ENCODE results near the gene USP40.

Gene USP40

DNA sequence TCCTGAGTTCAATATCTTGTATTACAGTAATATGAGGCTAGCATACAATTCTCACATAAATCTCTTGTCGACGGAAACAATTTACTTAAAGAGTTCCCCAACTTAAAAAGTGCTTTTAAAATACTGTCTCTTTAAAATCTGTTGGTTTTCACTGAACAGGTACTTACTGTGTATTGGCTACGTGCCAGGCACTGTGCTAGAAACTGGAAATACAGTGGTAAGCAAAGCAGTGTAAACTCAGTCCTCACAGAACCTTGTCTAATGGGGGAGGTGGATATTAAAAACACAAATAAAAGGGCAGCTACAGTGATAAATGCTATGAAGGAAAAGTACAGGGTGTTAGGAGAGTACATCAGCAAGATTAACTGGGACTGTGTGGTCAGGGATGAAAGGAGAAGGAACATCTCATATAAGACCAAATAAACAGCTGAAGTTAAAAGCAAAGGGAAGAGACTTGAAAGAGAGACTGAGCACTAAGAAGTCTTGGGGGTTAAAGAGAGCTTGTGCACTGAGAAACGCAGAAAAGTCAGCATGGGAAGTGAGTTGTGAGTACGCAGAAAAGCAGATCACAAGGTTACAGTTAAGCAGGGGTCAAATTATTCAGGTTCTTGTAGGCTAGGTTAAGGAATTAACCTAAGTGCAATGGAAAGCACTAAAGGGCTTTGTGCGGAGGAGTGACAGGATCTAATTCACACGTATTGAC is 52.5 kb downstream of the USP40 start:
- TF ChIP-seq, protein P1, sequence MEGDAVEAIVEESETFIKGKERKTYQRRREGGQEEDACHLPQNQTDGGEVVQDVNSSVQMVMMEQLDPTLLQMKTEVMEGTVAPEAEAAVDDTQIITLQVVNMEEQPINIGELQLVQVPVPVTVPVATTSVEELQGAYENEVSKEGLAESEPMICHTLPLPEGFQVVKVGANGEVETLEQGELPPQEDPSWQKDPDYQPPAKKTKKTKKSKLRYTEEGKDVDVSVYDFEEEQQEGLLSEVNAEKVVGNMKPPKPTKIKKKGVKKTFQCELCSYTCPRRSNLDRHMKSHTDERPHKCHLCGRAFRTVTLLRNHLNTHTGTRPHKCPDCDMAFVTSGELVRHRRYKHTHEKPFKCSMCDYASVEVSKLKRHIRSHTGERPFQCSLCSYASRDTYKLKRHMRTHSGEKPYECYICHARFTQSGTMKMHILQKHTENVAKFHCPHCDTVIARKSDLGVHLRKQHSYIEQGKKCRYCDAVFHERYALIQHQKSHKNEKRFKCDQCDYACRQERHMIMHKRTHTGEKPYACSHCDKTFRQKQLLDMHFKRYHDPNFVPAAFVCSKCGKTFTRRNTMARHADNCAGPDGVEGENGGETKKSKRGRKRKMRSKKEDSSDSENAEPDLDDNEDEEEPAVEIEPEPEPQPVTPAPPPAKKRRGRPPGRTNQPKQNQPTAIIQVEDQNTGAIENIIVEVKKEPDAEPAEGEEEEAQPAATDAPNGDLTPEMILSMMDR (IDR thresholded peaks at IDR 0.05; ENCODE audit: low read depth, low read length), result no peak
- Histone ChIP-seq H3K27ac (no peak overlapping the region), H3K27me3 (ENCODE audit: insufficient read depth, low read depth, severe bottlenecking) (no peaks in the 10 kb centered on the region), H3K9me3 (ENCODE audit: severe bottlenecking) (no peaks in the 10 kb centered on the region), H3K36me3 (no peaks in the 10 kb centered on the region), H3K4me3 (ENCODE audit: low read depth, low read length) (no peak overlapping the region)
- no peak for DNase-seq

DNA sequence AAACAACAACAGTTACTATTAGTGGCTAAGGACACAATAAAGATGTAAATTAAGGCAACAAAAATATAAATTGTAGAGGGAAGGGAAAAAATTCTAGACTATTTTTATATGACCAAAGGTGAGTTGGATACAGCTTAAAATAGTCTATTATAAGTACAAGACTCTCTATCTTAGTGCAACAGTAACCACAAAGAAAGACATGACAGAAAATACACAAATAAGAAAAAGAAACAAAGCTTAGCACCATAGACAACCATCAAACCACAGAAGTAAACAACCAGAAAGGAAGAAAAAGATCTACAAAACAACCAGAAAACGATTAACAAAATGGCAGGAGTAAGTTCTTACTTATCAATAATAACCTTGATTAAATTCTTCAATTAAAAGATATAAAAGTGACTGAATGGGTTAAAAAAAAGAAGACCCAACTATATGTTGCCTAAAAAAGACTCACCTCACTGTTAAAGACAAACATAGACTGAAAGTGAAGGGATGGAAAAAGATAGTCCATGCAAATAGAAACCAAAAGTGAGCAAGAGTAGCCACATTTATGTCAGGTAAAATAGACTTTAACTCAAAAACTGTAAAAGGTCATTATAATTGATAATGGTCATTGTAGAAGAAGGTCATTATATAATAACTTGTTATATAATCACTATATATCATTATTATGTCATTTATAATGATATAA is 62.5 kb downstream of the USP40 start:
- H3K27ac ChIP-seq, result no peak overlapping the region
- no peaks in the 10 kb centered on the region for H3K9me3 ChIP-seq (ENCODE audit: severe bottlenecking)
- TF ChIP-seq, protein P1 (IDR thresholded peaks at IDR 0.05; ENCODE audit: low read depth, low read length), result no peak
- no peak for DNase-seq
- no peak overlapping the region for H3K4me3 ChIP-seq (ENCODE audit: low read depth, low read length)
- no peaks in the 10 kb centered on the region; the same call in 1 of the 2 replicates for H3K36me3 ChIP-seq
- H3K27me3 ChIP-seq (ENCODE audit: insufficient read depth, low read depth, severe bottlenecking), result no peaks in the 10 kb centered on the region

GRCh38 chr2:233503481-233503880 is 63.1 kb downstream of the USP40 start:
- TF ChIP-seq, protein P1 (IDR thresholded peaks at IDR 0.05; ENCODE audit: low read depth, low read length), result no peak
- H3K27me3 ChIP-seq (ENCODE audit: insufficient read depth, low read depth, severe bottlenecking), result no peaks in the 10 kb centered on the region
- H3K4me3 ChIP-seq (ENCODE audit: low read depth, low read length), result no peak overlapping the region
- no peak for DNase-seq
- no peaks in the 10 kb centered on the region; the same call in 1 of the 2 replicates for H3K36me3 ChIP-seq
- no peak overlapping the region for H3K27ac ChIP-seq
- H3K9me3 ChIP-seq (ENCODE audit: severe bottlenecking), result no peaks in the 10 kb centered on the region

- no peaks in the 10 kb centered on the region; the same call in 1 of the 2 replicates for H3K36me3 ChIP-seq
- no peak overlapping the region for H3K27ac ChIP-seq
- TF ChIP-seq, protein P1 (IDR thresholded peaks at IDR 0.05; ENCODE audit: low read depth, low read length), result no peak
- H3K4me3 ChIP-seq (ENCODE audit: low read depth, low read length), result no peak overlapping the region
- no peak for DNase-seq
- no peaks in the 10 kb centered on the region for H3K27me3 ChIP-seq (ENCODE audit: insufficient read depth, low read depth, severe bottlenecking)
- H3K9me3 ChIP-seq (ENCODE audit: severe bottlenecking), result no peaks in the 10 kb centered on the region
Measured at GRCh38 chr2:233501198-233502076, 65.1 kb downstream of the USP40 start.

- no peaks in the 10 kb centered on the region for H3K27me3 ChIP-seq (ENCODE audit: insufficient read depth, low read depth, severe bottlenecking)
- no peak overlapping the region for H3K27ac ChIP-seq
- no peak for DNase-seq
- no peak overlapping the region for H3K4me3 ChIP-seq (ENCODE audit: low read depth, low read length)
- H3K36me3 ChIP-seq, result no peaks in the 10 kb centered on the region; the same call in 1 of the 2 replicates
- no peaks in the 10 kb centered on the region for H3K9me3 ChIP-seq (ENCODE audit: severe bottlenecking)
- TF ChIP-seq, protein P1 (IDR thresholded peaks at IDR 0.05; ENCODE audit: low read depth, low read length), result no peak
Measured at GRCh38 chr2:233499928-233500327, 66.7 kb downstream of the USP40 start.

All from WERI-Rb-1 (cell line).